HG03571 (cell line): Measurements from ENCODE around the gene CCDC198.
A peak's percentile ranks its signal among the peaks of the same experiment; 100 is the strongest.

Experiments
- ATAC-seq: cut with Tn5 transposase; IDR thresholded peaks from one replicate; pipeline ENCODE4 v1.9.1; 2021; ENCODE audit not compliant: unreplicated experiment

CCDC198 gene, protein sequence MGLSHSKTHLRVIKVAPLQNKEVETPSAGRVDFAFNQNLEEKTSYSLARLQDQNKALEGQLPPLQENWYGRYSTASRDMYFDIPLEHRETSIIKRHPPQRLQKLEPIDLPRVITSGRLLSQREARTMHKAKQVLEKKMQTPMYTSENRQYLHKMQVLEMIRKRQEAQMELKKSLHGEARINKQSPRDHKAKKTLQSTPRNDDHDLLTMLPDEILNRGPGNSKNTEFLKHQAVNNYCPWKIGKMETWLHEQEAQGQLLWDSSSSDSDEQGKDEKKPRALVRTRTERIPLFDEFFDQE

DNA sequence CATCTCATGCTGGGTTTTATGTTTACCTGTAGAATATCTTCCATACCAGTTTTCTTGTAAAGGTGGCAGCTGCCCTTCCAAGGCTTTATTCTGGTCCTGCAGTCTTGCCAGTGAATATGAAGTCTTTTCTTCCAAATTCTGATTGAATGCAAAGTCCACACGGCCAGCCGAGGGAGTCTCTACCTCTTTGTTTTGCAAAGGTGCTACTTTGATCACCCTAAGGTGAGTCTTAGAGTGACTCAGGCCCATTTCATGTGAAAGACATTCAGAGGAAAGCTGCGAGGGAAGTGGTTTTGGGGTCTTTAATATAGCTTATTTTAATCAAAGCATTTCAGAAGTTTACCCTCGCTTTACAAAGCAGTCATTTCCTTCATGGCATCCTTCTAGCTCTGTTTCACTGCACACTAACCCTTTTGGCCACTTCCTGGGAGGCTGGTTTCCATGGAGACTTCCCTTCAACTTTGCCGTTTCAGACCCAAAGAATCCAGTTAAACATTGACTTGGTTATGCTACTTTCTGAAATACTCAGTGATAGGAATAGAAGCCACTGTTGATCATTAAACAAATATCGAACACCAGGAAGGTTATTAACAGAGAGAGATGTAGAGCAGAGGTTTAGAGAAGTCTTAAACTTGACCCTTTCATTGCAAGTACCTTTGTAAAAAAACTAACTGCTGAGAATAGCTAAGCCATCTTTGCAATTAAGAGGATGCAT, at the start of gene CCDC198:
Gene CCDC198, minus strand, starts transcription at position 391 of the 715 bp plus-strand sequence. Its CDS starts 142 bp downstream, at position 249.
- peak; percentile 83 for ATAC-seq

DNA sequence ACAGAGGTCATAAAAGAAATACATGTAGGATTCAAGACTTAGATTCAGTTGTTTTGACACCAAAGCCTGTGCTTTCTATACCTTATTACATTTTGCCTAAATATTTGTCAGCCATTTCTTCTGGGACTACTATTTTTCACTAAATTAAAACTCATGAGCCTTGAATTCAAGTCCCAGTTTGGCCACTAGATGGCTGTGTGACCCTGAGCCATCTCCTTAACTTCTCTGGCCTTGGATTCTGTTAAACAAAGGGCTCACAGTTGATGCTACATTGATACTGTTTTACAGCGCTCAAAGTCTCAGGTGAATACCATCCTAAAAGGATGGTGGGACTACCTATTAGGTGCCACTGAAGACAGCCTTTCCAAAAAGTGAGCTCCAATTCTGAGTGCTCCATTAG, 39.6 kb upstream of the CCDC198 start:
- ATAC-seq, result no peak

DNA sequence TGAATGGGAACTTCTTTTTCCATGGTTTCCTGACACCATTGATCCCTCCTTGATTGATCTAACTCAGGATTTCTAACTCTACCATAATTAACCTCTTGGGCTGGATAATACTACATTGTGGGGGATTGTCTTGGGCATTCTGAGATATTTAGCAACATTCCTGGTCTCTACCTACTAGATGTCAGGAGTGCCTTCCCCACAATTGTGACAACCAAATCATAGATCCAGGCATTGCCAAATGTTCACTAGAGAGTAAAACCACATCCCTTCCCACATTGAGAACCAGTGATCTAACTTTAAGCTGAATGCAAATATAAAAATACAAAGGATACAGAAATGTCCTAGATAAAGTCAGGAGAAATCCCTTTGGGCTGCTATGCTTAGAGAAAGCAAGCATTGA, 36.9 kb upstream of the CCDC198 start:
- ATAC-seq, result no peak

DNA sequence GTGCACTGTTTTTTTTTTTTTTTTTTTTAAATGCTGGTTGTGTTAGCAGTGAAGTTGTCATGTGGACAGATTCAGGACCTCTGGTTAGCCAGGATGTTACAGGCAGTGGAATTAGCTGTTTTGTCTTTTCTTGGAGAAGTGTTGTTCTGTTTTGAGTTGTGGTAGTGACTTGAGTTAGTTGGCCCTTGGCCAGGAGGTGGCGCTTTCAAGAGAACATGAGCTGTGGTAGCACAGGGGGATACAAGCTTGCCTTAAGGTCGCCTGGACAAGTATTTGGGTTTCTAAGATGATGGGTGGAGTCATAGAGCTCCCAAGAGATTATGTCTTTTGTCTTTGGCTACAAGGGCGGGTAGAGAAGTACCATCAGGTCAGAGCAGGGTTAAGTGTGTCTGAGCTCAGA, 33.3 kb upstream of the CCDC198 start:
- ATAC-seq, result no peak

DNA sequence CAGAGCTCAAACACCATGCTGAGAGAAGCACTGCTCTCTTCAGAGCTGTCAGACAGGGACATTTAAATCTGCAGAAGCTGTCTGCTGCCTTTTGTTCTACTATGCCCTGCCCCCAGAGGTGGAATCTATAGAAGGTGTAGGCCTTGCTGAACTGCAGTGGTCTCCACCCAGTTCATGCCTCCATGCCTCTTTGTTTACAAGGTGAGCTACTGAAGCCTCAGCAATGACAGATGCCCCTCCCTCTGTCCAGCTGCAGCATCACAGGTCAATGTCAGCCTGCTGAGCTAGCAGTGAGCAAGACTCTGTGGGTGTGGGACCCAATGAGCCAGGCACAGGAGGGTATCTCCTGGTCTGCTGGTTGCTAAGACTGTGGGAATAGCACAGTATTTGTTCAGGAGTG, 25.4 kb upstream of the CCDC198 start:
- no peak for ATAC-seq

DNA sequence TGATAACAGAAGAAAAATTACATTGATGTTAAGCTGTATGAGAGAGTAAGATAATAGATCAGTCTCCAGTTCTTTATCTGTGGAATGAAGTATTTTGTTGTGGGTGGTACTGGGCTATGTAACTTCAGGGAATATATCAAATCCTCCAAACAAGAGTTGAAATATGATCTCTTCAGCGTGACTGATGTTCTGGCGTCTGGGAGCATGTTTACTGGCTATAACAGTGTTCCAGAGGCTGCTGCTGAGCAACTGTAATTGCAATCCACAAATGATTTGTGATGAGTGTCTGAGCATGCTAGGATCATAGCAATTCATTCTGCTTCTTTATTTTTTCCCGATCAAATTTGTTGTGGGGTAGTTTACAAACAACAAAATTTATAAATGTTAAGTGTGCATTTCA, 18.6 kb upstream of the CCDC198 start:
- no peak for ATAC-seq

DNA sequence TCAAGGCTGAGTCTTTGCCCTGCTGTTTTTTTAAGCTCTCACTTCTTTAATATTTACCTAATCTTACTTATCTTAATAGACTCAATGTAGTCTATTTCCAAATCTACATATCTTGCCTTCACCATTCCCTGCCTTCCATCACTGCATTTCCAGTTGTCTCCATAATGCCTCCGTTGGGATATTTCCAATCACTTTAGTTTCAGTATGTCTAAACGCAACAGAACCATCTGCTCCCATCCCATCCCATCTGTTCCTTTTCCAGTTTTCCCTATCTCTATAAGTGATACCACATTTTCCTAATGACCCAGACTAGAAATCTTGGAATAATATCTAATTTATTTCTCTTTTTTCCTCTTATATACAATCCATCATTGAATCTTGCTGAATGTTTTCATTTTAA, 15.1 kb upstream of the CCDC198 start:
- ATAC-seq, result no peak

DNA sequence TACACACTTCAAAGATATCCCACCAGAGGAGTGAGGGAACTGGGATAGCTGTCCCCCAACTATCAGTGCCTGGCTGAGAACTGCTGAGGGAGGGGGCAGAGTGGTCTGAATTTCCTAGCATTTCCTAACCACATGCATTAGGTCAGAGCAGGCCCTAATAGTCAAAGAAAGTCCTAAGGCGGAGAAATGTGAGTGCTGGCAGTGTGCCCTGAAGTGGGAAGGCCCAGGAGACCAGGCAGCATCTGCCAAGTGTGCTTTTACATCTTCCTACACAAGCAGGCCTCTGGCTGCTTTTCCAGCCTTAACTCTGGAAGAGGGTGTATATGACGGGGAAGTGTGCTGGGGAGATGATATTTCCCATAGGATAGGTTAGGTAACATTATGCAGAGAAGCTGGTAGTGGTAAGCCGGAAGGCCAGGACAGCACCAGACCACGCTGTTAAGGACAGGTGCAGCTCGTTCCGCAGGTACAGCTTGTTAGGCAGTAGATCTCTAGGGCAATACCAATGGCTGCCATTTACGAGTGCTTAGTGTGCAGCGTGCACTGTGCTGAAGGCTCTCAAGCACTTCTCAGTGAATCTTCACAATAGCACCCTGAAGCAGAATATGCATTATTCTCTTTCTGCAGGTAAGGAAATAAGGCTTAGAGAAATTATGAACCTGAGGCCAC, 9.1 kb upstream of the CCDC198 start:
- no peak for ATAC-seq

DNA sequence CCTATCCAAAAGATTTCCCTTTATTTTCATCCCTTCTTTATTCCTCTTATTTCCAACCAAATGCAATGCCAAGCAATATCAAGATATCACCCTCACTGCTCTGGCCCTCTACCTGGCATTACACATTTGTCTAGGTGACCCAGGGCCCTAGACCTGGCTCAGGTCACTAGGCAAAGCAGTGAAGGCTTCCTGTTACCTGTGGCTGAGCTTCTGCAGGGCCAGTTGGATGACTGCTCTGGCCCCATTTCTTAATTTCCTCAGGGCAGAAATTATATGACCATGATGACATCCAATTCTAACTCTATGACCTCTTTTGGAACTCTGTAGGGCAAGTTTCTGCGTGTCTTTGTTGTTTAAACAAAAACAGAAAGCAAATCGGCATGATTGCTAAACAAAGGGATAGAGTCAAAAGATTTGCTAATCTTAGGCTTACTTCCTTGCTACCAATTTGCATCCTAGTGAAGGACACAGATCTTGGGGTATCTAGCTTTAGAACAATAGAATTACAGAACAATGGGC, 7.4 kb upstream of the CCDC198 start:
- ATAC-seq, result no peak

DNA sequence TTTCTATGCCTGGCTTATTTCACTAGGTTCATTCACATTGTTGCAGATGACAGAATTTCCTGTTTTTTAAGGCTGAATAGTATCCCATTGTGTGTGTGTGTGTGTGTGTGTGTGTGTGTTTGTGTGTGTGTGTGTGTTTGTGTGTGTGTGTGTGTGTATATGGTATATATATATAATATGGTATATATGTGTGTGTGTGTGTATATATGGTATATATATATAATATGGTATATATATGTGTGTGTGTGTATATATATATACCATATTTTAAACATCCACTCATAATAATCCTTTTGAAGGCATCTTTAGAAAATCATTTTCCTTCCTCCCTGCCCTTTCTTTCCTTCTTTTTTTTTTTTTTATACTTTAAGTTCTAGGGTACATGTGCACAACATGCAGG, 5.0 kb upstream of the CCDC198 start:
- ATAC-seq, result no peak

DNA sequence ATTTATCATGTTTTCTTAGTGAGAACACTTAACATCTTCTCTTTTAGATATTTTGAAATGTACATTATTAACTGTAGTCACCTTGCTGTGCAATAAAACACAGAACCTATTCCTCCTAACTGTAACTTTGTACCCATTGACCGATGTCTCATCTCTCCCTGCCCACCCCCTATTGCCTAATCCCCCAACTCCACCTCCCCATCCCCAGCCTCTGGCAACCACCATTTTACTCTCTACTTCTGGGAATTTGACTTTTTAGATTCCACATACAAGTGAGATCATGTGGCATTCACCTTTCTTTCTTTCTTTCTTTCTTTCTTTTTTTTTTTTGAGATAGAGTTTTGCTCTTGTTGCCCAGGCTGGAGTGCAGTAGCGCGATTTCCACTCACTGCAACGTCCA, 4.4 kb upstream of the CCDC198 start:
- no peak for ATAC-seq

DNA sequence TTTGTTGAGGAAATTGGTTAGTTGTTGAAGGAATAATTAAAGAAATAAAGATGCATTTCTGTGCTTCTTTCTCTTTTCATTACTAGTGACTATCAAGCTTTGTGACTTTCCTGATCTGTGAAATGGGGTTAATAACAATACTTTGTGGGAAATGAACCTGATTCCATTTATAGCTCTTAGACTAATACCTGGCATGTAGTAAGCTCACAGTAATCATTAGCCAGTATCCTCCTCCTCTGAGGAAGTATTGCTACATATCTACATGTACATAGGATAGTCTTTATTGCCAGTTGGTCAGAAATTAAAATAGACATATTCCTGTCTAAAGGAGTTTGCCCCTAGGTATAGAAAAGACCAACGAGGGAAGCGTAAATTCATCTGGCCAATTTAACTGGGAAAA, 1.8 kb upstream of the CCDC198 start:
- ATAC-seq, result peak; percentile 29

DNA sequence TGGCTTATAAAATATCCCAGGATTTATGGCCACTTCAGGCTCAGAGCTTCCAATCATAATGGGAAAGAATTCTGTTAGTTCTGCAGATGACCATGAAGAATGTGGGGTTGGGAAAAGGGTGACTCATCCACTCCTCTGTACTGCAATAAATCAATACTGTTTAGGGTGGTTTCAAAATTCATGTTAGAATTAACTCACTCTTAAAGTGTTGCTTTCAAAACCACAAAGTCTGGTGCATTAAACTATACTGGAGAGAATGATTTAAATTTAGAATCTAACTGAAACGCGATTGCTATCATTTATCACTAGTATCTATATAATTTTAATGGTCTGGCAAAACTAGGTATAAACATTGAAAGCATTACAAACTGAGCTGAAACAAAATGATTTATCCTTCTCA, 798 bp downstream of the CCDC198 start:
- no peak for ATAC-seq

DNA sequence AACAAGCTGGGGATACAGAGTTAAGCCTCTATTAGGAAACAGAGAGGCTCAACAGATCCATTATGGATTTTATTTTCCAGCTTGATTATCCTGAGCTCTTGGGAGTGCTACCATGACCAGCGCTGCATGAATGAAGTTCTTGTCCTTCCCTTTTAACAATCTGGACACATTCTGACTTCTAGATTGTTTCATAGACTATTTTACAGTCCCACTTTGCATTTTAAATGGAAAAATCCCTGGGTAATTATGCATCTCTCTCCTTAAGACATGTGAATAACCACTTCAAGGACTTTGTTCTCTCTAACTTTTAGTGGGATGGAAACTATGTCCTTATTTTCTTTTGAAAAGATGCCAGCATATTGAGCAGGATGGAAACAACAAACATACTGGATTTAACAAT, 2.0 kb downstream of the CCDC198 start:
- no peak for ATAC-seq

DNA sequence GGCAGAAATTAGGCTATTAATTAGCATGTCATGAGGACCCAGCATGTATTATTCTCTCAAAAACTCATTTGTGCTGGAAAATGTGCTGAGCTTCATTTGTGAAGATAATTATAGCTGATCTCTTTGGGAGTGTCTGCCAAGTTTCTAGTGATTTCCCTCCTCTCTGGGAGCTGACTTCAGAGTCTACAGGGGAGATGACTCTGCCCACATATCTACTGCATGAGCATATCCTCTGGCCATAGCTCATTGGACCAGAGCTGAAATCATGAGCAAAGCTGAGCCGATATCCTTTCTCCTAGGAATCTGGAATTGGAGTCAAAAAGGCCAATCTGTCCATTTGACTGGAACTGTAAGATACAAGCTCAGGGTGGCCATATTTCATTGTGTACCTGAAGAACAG, 5.9 kb downstream of the CCDC198 start:
- ATAC-seq, result no peak

DNA sequence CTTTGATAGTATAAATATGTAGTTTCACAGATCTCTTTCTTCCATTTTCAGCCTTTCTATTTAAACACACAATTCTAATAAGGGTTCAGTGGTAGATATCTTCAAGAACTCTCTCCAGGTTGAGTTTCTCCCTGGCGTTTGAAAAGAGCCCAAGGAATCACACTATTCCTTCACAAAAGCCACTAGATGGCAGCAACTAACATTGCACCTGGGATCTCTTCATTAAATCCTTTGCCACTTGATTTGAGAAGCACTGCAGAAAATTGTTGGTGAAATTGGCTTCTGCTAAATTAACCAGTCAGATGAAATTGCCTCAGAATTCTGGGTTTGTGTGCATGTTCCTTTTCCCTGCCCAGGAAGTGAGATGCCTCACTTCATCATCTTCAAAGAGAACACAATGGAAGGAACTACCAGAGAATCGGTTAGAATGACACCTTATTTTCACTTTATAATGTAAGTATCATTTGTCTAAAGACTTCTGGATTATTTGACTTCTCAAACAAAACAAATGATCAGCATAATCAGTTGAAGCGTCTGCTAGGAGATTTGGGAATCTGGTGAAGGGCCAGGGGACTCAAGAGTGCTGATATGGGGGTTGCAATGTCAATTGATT, 6.8 kb downstream of the CCDC198 start:
- ATAC-seq, result no peak

DNA sequence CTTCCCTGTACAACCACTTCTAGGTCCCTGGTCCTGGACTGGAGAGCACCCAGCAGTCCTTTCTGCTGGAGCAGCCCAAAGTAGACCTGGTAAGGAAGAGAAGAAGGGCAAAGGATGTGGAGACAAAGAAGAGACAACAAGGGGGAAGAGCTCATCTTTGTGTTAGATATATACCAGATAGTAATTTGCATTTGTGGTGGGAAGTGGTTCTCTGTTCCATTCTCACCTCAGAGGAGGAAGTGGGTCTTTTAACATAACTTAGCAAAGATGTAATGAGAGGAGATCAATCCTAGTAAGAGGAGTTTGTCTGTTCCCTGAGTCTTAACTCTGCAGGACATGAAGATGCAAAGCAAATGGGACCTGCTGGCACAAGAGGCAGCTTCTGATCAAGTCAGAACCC, 8.0 kb downstream of the CCDC198 start:
- ATAC-seq, result peak; percentile 98

DNA sequence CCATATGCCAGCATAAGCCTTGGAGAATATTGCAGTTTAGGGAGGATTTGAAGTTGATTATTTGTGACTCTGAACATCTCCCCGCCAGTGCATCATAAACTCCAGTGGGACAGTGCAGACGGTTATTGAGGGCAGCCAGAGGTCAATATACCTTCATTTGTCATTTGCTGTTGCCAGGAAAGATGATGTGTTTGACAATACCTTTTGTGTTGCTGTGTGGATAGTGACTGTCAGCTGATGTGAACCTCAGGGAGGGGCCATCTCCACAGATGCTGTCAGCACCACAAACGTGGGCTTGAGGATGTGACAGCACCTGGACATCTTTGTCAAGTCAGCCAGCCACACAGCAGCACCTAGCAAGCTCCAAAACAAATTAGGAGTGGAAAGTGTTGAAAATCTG, 11.5 kb downstream of the CCDC198 start:
- no peak for ATAC-seq

DNA sequence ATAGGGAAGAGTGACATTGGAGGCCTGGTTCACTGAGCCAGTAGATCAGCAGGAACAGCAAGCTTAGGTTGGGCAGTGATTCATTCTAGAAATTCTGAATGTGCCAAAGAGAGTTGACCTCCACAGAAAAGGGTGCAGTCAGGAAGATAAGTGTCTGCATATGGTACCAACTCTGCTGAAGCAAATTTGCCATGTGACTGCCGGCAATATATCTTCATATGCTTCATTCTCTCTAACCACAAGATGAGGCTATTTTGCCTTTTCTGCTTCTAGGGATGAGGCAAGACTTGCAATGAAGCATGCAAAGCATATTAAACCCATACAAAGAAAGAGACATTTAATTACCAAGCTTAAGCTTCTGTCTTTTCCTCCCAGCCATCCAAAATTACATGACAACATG, 13.6 kb downstream of the CCDC198 start:
- no peak for ATAC-seq

DNA sequence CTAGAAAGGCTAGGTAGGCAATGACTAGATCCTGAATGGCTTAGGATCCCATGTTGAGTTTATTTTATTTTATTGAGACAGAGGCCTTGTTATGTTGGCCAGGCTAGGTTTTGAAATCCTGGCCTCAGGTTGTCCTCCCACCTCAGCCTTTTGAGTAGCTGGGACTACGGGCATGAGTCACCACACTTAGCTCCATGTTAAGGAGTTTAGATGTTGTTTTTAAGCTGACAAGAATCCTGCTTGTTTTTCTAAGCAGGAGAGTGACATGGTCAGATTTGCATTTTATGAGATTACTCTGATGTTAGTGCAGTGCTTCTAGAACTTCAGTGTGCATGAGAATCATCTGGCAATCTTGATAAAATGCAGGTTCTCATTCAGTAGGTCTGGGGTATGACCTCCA, 14.5 kb downstream of the CCDC198 start:
- no peak for ATAC-seq

DNA sequence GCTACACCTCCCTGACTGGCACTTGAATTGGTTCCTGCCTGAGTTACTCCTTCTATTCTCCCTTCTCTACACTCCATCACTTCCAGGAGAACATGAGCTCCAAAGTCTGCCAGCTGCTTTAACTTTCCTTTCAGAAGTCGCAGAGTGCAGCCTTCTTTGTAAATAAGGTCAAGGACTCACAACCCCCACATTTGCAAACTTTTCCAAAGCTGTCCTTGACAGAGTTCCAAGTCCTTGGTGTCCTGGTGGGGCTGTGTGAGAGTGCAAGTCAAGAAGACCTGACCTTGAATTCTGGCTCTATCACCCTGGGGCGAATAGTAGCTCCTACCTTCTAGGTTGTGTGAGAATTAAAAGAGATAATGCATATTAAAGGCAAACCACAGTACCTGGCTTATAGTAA, 15.6 kb downstream of the CCDC198 start:
- no peak for ATAC-seq

DNA sequence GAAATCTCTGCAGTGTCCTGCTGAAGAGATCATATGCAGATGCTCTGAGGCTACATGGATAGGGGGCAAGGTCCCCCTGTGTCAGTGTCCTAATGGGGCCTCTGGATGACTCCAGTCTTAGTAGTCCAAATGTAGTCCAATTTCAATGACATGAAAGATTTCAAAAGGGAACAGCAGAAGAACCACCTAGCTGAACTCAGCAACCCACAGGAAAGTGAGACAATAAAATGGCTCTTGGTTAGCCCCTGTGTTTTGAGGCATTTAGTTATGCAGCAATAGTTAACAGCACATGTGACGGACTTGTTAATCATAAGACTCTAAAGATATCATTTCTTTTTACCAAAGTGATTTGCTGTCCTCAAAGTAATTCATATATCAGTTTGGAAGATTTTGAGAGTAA, 22.7 kb downstream of the CCDC198 start:
- ATAC-seq, result no peak
